NCI-H1694 treated with DMSO at 0.1 percent for 48 hours (cell line): ENCODE results near the gene SPHK2.
"Not testable (repeated sequence)": the region's sequence is repeated elsewhere in the genome, so short reads cannot be mapped to it uniquely, and the experiment has no call there.

Source experiments
- DNase-seq: peaks from one replicate; lab custom pipeline; 2025; lab: John Stamatoyannopoulos, UW

The SPHK2 gene

DNA sequence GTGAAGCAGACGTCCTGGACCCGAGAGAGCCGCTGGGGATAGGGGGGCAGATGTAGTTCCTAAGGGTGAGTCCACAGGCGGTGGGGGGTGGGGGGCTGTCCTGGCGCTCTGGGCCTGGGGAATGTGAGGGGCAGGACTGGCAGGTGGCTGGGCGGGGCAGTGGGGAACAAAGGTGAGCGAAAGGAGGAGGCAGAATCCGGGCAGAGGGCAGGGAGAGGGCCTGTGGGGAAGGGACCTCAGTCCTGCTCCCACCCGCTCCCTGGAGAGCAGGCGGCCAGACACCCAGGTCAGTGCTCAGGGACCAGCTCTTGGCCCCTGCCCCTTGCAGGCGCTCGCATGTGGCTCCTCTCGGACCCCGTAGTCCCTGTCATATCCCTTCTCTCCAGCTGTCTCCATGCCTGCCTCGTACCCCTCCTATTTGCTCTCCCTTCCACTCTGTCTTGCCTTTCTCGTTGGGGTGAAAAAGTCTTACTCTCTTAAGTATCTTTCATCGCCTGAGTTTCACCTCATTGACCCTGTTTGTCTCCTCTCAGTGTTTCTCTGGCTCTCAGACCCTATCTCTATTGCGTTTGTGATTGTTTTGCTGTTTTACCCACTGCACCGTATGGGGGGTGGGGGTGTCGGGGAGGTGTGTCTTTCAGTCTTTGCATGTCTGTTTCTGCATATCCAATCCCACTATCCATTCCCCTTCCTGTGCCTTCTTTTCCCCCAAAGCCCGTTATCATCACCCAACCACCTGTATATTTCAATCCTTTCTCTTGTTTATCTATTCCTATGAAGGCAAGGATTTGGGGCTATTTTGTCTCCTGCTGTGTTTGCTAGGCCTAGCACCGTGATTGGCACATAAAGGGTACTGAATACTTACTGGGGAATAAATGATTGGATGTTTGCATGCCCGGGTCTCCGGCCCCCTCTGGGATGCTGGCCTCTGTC is 5.8 kb downstream of the SPHK2 start:
- no peak for DNase-seq

DNA sequence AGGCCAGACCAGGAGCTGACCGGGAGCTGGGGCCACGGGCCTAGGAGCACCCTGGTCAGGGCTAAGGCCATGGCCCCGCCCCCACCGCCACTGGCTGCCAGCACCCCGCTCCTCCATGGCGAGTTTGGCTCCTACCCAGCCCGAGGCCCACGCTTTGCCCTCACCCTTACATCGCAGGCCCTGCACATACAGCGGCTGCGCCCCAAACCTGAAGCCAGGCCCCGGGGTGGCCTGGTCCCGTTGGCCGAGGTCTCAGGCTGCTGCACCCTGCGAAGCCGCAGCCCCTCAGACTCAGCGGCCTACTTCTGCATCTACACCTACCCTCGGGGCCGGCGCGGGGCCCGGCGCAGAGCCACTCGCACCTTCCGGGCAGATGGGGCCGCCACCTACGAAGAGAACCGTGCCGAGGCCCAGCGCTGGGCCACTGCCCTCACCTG is 6.6 kb downstream of the SPHK2 start:
- no peak for DNase-seq

DNA sequence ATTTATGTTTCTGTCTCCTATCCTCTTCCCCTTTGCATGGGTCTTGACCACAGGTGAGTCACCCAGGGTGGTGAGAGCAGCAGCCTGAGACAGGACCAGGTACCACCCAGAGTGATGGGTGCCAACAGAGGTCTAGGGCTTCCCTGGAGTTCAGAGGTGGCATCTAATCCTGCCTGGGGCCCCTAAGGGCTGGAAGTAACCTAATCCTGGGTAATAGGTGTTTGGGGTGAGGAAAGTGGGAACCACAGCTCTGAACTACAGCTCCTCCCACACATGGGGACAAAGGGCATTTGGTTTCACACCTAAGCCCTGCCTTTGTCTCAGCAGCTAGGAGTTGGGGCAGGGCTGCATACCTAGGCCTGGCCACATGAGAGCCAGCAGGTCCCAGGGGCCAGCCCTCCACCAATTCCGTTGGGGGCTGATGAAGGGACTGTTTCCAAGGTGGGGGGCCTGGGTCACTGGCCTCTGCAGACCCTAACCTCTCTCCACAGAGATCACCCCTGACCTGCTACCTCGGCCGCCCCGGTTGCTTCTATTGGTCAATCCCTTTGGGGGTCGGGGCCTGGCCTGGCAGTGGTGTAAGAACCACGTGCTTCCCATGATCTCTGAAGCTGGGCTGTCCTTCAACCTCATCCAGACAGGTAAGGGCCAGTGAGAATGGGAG is 8.0 kb downstream of the SPHK2 start:
- no peak for DNase-seq

DNA sequence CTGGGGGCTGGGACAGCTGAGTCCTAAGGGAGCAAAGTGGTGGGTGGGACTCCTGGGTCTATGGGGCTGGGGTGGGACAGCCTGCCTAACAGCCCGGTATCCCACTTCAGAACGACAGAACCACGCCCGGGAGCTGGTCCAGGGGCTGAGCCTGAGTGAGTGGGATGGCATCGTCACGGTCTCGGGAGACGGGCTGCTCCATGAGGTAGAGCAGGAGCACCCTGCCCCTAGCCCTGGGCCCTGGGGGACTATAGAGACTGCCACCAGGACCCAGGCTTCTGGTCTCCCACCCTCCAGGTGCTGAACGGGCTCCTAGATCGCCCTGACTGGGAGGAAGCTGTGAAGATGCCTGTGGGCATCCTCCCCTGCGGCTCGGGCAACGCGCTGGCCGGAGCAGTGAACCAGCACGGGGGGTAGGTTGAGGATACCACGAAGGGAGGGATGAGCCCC is 8.6 kb downstream of the SPHK2 start:
- no peak for DNase-seq

DNA sequence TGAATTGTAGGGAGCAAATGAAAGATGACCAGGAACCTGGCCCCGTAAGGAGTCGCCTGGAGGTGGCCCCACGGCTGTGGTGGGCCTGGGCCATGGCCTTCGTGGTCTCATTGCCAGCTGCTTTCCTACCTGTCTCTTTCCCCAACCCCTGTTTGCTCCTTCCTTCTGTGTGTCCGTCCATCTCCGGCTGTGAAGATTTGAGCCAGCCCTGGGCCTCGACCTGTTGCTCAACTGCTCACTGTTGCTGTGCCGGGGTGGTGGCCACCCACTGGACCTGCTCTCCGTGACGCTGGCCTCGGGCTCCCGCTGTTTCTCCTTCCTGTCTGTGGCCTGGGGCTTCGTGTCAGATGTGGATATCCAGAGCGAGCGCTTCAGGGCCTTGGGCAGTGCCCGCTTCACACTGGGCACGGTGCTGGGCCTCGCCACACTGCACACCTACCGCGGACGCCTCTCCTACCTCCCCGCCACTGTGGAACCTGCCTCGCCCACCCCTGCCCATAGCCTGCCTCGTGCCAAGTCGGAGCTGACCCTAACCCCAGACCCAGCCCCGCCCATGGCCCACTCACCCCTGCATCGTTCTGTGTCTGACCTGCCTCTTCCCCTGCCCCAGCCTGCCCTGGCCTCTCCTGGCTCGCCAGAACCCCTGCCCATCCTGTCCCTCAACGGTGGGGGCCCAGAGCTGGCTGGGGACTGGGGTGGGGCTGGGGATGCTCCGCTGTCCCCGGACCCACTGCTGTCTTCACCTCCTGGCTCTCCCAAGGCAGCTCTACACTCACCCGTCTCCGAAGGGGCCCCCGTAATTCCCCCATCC is 9.4 kb downstream of the SPHK2 start:
- DNase-seq, result no peak

DNA sequence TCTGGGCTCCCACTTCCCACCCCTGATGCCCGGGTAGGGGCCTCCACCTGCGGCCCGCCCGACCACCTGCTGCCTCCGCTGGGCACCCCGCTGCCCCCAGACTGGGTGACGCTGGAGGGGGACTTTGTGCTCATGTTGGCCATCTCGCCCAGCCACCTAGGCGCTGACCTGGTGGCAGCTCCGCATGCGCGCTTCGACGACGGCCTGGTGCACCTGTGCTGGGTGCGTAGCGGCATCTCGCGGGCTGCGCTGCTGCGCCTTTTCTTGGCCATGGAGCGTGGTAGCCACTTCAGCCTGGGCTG is 9.9 kb downstream of the SPHK2 start:
- DNase-seq, result no peak

DNA sequence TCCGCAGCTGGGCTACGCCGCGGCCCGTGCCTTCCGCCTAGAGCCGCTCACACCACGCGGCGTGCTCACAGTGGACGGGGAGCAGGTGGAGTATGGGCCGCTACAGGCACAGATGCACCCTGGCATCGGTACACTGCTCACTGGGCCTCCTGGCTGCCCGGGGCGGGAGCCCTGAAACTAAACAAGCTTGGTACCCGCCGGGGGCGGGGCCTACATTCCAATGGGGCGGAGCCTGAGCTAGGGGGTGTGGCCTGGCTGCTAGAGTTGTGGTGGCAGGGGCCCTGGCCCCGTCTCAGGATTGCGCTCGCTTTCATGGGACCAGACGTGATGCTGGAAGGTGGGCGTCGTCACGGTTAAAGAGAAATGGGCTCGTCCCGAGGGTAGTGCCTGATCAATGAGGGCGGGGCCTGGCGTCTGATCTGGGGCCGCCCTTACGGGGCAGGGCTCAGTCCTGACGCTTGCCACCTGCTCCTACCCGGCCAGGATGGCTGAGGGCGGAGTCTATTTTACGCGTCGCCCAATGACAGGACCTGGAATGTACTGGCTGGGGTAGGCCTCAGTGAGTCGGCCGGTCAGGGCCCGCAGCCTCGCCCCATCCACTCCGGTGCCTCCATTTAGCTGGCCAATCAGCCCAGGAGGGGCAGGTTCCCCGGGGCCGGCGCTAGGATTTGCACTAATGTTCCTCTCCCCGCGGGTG is 10.4 kb downstream of the SPHK2 start:
- no peak for DNase-seq

DNA sequence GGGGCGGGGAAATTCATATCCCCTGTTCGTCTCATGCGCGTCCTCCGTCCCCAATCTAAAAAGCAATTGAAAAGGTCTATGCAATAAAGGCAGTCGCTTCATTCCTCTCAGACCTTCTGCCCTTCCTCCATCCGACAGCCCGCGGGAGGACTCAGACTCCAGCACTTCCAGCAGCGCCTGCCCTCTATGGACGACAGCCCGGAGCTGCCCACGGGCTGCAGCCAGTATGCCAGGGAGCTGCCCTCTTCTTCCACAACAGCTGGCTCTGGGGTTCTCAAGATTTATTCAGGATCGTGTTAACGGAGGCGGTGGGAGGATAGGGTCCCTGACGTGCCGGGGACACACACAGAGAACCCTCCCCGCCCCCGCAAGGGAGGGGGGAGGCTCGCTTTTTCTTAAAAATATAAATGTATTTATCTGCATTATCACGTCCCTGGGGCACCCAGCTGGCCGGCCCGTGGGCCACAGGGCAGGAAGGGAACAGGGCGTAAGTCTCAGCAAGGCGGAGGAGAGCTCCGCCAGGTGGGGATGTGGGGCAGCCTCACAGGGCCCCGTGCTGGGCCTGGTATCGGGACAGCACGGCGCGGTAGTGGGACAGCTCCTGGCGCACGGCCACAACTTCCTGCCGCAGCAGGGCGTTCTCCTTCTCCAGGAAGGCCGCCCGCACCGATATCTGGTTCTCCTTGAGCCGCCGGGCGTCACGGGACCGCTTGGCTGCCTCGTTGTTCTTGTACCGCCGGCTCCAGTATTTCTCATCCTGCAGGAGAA is 11.2 kb downstream of the SPHK2 start:
- no peak for DNase-seq

DNA sequence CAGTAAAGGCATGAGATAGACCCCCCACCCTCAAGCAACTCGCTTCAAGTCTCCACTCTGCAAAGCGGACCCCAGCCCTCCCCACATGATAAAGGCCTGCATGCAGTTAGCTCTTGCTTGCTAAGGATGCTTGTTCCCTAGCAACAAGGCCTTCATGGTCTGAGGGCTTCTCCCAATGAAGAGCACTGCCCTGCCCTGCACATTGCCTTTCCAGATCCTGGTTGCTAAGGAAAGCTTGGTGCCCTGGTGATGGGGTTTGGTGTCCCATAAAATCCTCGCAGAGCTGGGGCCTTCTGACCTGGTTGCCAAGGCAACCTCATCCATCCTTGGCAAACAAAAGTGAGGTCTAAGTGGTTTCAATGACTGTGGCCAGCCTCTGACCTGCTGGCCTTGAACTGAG is 11.9 kb downstream of the SPHK2 start:
- DNase-seq, result no peak

DNA sequence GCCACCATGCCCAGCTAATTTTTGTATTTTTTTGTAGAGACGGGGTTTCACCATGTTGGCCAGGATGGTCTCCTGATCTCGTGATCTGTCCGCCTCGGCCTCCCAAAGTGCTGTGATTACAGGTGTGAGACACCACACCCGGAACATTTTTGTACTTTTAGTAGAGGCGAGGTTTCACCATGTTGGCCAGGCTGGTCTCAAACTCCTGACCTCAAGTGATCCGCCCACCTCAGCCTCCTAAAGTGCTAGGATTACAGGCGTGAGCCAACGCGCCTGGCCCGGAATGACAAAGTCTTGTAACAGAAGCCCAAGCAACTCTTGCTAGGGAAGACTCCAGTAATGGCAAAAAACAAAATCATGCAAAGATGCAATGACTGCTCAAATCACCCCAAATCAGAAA is 13.0 kb downstream of the SPHK2 start:
- DNase-seq, result not testable (repeated sequence)

DNA sequence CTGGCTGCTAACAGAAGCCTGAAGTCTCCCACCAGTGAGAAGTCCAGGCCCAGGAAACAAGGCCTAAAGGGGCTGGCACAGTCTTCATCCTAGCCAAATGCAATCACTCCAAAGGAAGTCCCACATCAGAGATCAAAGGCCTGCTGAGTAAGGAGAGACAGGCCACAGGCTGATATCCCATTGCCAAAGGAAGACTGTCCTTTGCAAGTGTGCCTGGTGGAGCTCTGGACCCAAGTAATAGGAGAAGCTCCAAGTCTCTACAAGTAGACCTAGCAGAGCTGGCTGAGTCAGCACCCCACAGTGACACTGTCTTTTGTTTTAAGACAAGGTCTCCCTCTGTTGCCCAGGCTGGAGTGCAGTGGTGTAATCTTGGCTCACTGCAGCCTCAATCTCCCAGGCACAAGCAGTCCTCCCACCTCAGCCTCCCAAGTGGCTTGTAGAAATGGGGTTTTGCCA is 13.4 kb downstream of the SPHK2 start:
- no peak for DNase-seq

DNA sequence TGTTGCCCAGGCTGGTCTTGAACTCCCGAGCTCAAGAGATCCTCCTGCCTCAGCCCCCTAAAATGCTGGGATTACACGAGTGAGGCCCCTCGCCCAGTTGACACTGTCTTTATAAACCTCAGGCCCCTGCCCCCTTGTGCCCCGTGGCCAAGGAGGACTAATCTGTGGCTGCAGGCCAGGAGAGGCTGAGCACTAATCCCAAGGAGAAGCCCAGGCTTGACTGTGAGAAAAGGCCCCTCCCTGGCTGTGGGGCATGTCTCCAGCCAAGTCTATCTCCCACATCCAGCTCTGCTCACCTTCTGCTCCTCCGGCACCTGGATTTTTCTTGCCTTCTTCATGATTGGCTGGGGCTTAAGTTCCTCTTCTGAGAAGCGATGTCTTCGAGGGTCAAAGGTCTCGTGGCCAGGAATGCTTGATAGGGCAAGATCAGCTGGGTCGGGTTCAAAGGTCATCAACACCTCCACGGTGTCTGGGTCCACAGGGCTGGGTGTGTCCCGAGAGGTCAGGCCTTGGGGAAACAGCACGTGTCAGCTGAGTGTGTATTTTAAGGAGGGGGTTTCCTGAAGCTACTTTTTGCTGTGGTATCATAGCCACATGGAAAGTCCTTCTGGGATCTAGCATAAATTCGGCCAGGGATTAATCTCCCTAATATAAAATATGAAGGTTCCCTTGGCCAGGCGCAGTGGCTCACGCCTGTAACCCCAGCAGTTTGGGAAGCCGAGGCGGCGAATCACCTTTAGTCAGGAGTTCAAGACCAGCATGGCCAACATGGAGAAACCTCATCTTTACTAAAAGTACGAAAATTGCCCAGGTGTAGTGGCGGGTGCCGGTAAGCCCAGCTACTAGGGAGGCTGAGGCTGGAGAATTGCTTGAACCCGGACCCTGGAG is 14.1 kb downstream of the SPHK2 start:
- no peak for DNase-seq

DNA sequence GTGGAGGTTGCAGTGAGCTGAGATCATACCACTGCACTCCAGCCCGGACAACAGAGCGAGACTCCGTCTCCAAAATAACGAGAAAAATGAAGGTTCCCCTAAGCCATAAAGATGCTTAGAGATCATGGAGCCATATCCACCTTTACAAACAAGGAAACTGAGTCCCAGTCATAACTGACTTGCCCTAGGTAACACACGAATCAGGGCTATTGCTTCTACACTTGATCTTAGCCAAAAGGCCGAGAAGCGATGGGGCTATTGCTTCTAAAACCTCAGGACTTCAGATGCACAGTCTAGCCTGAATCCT is 14.7 kb downstream of the SPHK2 start:
- DNase-seq, result no peak

DNA sequence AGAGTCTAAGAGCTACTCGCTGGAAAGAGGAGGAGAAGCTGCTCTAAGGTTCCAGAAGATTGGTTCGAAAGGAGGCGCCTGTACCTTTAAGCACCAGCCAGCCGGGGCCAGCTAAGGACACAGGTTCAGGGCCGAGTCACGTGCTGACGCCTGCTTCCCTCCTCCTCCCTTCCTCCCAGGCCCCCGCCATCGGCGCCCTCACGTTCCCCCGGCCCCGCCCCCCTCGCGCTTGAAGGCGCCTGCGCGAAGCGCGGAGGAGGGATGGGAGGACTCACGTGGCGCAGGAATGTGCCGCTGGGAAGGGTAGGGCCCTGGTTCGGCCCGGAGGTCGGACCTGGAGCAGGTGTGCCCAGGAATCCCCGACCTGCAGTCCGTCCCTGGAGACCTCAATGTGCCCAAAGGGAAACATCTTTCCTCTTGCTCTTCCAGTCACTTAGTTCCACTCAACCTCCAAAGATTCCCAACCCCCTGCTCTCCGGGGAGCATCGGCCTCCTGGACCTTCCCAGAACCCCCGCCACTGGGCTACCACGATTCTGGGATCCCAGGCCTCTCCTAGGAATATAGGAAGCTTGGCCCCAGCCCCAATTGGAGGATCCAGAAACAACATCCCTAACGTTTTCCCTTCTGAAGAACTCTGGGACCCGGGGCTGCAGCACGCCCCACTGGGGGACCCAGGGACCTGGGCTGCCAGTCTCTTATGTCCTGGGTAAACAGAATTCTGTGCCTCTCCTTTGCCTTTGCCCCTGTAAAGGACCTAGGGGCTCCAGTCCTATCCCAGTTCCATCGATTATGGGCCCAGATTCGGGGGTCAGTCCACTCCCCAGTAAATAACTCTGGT is 15.3 kb downstream of the SPHK2 start:
- DNase-seq, result peak; percentile 97

DNA sequence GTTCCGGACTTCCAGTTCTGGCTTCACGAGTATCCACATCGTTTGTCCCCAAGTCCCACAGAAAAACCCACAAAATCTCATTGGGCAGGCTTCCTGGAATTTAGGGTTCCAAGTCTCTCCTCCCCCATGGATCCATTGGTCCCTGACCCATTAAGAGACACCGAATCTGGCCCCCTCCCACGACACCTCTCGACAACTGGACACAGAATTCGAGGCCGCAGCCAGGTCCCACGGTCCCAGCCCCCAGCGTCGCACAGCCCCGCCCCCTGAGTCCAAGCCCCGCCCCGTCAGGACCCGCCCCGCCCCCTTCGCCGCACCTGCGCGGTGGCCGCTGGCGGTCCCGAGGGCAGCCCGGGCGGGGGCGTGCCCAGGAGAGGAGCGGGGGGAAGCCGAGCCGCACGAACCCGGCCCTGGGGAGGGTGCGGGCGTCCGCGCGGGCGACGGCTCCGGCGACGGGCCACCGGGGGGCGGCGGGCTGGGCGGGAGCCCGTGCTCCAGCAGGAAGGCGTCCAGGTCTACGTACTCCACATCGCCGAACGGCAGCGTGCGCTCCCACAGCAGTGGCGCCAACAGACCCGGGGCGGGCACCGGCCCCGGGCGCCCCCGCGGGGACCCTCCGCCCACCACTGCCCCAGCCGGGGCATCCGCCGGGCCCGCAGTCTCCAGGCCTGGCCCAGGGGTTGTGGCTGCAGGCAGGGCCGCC is 16.1 kb downstream of the SPHK2 start:
- DNase-seq, result peak; percentile 33

DNA sequence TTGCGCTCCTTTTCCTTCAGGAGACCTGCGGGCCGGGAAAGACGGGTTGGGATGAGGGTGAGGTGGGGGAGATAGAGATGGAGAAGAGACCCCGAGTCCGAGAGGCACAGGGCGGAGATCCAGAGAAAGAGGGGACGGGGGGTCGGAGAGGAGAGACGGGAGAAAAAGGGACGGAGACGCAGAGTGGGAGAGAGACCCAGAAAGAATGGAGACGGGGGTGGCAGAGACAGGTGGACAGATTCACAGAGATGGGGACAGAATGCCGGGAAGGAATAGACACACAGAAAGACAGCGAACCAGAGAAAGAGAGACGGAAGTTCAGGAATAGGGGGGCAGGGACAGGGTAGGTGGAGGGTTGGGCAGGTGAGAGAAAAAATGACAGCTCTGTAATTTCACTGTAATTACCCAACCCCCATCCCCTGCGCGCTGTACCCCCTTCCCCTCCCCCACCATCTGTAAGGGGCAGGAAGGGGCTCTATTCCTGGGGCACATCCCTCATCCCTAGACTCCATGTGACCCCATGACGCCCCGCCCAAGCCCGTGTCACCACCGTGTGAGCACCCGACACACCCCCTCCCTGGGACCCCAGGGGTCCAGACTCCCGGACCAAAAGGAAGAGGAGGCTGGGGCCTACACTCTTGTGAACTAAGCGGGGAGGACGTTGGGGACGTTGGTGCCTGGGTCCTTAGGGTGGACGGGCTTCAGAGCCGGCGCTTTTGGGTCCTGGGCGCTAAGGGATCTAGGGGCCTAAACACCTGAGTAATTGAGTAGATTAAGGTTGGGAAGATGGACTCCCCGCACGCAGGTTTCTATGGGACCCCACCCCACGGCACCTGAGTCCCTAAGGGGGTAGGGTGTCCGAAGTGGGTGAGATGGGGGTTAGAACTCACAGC is 16.9 kb downstream of the SPHK2 start:
- DNase-seq, result peak; percentile 36

DNA sequence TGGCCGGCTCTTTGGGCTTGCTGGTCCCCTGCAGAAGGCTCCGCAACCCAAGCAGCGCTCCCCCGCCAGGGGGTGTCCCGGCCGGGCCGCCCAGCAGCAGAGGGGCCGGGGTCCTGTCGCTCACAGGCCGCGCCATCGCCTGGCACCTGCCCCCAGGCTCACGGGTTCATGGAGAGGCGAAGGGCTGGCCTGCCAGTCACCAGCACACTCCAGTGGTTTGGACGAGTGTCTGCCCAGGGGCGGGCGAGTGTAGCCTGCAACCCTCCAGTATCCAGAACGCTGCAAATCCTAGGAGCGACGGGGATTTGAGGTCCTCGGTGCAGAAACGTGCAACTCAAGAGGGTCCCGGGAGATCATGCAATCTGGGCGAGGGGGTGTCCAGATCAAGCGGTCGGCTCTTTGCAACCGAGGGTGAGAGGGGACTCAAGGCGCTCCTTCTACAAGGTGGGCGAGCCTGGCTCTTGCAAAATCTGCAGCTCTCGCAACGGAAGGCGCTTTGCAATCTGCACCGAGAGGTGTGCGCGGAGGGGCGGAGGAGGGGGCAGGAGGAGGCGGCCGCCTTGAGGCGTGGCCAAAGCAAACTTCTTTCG is 17.6 kb downstream of the SPHK2 start, which contains the start of gene DBP:
DBP (minus strand) TSS at position 521 of the 590 bp plus-strand sequence; CDS start at position 136, 385 bp downstream.
- DNase-seq, result peak; percentile 66
